ENCODE results near the gene THEMIS.

- TF ChIP-seq CTCF (IDR thresholded peaks at IDR 0.05) (no peak), POLR2A (IDR thresholded peaks at IDR 0.05) (no peak)
Measured at GRCh38 chr6:127832381-127832780, 68.5 kb downstream of the THEMIS start.

All from Peyer's patch (tissue), 4 donors.